Neural crest cell (in vitro differentiated cells): ENCODE measurements around the gene ZP1. TPM values are rescaled to one million over a fixed set of nuclear protein-coding genes. Genes with fewer than 3 reads are reported as not detected.
"Not testable (repeated sequence)": the region's sequence is repeated elsewhere in the genome, so short reads cannot be mapped to it uniquely, and the experiment has no call there.

Experiments used
- DNase-seq: peaks from one replicate; pipeline ENCODE4 v3.0.0; 2021; ENCODE audit warnings: low read depth, mixed read lengths, low spot score
- H3K27ac Mint-ChIP-seq: one replicate; pipeline ENCODE4 v1.8.0; 2021; ENCODE audit warnings: mild to moderate bottlenecking, mixed read lengths; ENCODE audit not compliant: unreplicated experiment
- H3K27me3 Mint-ChIP-seq: 2 replicates; pipeline ENCODE4 v1.8.0; 2021; ENCODE audit warnings: low read depth, mild to moderate bottlenecking, mixed read lengths
- H3K36me3 Mint-ChIP-seq: 2 replicates; pipeline ENCODE4 v1.8.0; 2021; ENCODE audit warnings: low read depth, mild to moderate bottlenecking, mixed read lengths
- H3K4me1 Mint-ChIP-seq: 2 replicates; pipeline ENCODE4 v1.8.0; 2021; ENCODE audit warnings: mixed read lengths
- H3K4me3 Mint-ChIP-seq: one replicate; pipeline ENCODE4 v1.8.0; 2021; ENCODE audit warnings: mild to moderate bottlenecking, mixed read lengths
- H3K9me3 Mint-ChIP-seq: 2 replicates; pipeline ENCODE4 v1.8.0; 2021; ENCODE audit warnings: mixed read lengths
- total RNA-seq: library from RNA; stranded (reverse); gene quantifications from 2 replicates; pipeline ENCODE4 v1.2.1, GENCODE V29; 2021
- TF ChIP-seq, protein P1 (sequence below): fragments of 200-600 bp; sonication (generic); conservative IDR thresholded peaks from 2 replicates; pipeline ENCODE4 v1.5.0; 2021; ENCODE audit warnings: antibody characterized with exemption, mild to moderate bottlenecking

ZP1 gene
- total RNA-seq, 1 donor from 2014 or later, result not detected

DNA sequence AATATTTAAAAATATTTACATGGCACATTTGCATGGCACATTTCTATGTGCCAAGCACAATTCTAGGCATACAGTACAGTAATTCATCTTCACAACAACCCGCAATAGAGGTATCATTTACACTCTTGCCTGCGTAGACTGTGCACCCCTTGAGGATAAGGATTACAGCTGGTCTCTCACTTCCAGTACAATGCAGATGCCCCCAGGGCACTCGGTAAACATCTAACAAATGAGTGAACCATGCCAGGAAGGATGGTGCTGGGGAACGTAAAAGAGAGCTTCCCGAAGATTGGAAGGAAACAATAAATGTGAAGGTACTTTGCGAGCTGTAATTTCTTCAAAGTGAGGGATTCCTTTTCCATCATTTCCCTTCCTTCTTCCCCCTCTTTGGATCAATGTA lies 37.7 kb downstream of the ZP1 start:
- Mint-ChIP-seq H3K36me3 (no peaks in the 10 kb centered on the region), H3K4me1 (peaks cover 28% of the 10 kb centered on the region), H3K27ac (peak overlapping the region; percentile 25), H3K27me3 (peaks cover 29% of the 10 kb centered on the region), H3K4me3 (peak overlapping the region; percentile 94), H3K9me3 (no peaks in the 10 kb centered on the region)
- TF ChIP-seq, protein P1, sequence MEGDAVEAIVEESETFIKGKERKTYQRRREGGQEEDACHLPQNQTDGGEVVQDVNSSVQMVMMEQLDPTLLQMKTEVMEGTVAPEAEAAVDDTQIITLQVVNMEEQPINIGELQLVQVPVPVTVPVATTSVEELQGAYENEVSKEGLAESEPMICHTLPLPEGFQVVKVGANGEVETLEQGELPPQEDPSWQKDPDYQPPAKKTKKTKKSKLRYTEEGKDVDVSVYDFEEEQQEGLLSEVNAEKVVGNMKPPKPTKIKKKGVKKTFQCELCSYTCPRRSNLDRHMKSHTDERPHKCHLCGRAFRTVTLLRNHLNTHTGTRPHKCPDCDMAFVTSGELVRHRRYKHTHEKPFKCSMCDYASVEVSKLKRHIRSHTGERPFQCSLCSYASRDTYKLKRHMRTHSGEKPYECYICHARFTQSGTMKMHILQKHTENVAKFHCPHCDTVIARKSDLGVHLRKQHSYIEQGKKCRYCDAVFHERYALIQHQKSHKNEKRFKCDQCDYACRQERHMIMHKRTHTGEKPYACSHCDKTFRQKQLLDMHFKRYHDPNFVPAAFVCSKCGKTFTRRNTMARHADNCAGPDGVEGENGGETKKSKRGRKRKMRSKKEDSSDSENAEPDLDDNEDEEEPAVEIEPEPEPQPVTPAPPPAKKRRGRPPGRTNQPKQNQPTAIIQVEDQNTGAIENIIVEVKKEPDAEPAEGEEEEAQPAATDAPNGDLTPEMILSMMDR, result no peak
- DNase-seq, result no peak

DNA sequence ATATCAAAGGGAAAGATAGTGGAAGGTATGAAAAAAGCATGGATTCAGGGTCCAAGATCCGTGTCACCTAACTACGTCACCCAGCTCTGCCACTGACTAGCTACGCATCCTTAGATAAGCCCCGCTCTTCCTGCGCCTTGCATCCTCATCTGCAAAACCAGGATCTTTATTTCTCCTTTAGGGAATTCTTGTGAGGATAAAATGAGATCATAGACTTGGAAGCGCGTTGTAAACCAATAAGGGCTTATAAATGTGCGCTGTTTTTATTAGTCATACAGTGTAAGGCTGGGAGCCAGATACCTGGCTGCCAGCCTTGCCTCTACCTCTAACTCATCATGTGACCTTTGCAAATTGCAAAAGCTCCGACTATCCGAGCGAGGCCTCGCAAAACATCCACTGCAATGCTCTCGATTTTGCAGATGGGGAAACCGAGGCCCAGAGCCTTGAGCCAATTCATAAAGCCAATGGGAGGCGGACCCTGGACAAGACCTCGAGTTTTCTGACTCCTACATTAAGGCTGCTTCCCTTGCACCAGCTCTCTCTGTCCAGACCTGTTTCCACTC lies 38.3 kb downstream of the ZP1 start:
- TF ChIP-seq, protein P1, result no peak
- peaks cover 33% of the 10 kb centered on the region for H3K27me3 Mint-ChIP-seq
- H3K4me1 Mint-ChIP-seq, result peaks cover 28% of the 10 kb centered on the region
- H3K27ac Mint-ChIP-seq, result peak overlapping the region; percentile 40
- peak overlapping the region; percentile 94 for H3K4me3 Mint-ChIP-seq
- DNase-seq, result no peak
- no peaks in the 10 kb centered on the region for H3K36me3 Mint-ChIP-seq
- H3K9me3 Mint-ChIP-seq, result no peaks in the 10 kb centered on the region

DNA sequence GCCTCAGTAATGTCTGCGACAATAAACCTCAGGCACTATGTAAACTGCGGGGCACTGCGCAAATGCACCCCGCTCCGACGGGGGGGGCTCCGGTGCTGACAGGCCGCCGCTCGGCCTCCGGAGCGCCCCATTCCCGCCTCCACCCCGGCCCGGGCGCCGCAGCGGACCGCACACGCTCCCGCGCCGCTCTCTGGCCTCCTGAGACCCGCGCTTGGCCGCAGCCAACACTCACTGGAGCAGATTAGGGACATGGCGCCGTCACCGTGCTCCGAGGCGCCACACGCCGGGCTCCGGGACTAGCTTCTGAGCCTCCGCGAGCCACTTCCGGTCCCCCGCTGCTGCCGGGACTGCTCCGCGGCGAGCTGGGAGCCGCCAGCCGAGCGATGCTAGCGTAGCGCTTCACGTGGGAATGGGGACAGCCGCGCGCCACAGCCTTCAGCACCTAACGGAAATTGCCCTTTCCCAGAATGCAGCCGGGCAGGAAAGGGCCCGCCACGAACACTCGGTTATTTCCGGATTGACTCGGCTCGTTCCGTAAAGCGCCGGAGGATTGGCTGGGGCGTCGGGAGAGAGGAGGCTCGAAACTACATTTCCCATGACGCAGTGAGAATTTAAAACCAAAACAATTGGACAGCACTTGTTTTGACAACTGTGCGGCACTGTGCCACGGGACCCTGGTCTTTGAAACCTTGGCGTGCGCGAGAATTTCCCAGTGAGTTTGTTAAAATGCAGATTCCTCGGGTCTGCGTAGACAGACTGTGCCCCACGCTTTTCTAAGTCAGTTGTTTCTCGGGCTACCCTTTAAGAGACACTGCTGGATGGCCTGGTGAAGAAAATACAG lies 39.0 kb downstream of the ZP1 start, which contains the start of gene PRPF19:
Gene PRPF19 (minus strand): TSS at position 454 of the 841 bp plus-strand sequence. CDS start 203 bp downstream, at position 251.
- Mint-ChIP-seq H3K27me3 (peaks cover 38% of the 10 kb centered on the region), H3K4me3 (peak within 1 kb of the TSS; percentile 94), H3K36me3 (no peaks in the 10 kb centered on the region), H3K9me3 (no peaks in the 10 kb centered on the region), H3K27ac (peak within 1 kb of the TSS; percentile 82), H3K4me1 (peaks cover 28% of the 10 kb centered on the region)
- DNase-seq, result peak; percentile 100
- TF ChIP-seq, protein P1, result no peak

DNA sequence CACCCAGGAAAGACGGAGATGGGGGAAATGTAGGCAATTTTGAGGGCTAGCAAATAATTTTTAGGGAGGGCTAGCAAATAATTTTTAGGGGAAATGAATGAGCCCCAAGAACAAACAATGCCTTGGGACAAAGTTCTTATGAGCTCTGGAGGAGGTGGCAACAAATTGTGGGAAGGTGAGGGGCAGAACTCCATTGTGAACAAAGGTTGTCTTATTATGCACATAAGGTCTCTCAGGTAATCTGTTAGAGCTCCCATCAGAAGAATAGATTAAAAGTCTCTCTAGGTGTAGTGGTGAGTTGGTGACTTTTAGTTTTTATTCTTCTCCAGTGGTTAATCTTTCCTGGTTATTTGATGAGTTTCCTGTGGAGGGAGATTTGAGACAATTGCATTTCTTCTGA lies 41.5 kb downstream of the ZP1 start:
- Mint-ChIP-seq H3K9me3 (no peaks in the 10 kb centered on the region), H3K27ac (no peak overlapping the region), H3K27me3 (peaks cover 41% of the 10 kb centered on the region), H3K4me3 (peak overlapping the region; percentile 28), H3K4me1 (peaks cover 42% of the 10 kb centered on the region), H3K36me3 (no peaks in the 10 kb centered on the region)
- DNase-seq, result no peak
- TF ChIP-seq, protein P1, result no peak

DNA sequence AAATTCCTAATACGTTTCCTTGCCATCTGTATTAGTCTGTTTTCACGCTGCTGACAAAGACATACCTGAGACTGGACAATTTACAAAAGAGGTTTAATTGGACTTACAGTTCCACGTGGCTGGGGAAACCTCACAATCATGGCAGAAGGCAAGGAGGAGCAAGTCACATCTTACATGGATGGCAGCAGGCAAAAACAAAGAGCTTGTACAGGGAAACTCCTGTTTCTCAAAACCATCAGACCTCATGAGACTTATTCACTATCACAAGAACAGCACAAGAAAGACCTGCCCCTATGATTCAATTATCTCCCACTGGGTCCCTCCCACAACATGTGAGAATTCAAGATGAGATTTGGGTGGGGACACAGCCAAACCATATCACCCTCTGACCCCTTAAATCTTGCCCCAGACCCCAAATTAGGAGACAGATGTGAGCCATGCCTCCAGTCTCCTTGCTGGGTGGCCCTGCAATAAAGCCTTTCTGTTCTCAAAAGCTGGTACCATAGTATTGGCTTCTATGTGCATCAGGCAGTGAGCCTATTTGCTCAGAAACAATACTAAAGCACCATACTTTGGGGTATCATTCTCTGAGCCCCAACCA lies 42.4 kb downstream of the ZP1 start:
- peaks cover 41% of the 10 kb centered on the region for H3K27me3 Mint-ChIP-seq
- not testable (repeated sequence) for H3K27ac Mint-ChIP-seq, H3K9me3 Mint-ChIP-seq, H3K36me3 Mint-ChIP-seq, DNase-seq
- peak overlapping the region; percentile 28 for H3K4me3 Mint-ChIP-seq
- peaks cover 38% of the 10 kb centered on the region for H3K4me1 Mint-ChIP-seq

DNA sequence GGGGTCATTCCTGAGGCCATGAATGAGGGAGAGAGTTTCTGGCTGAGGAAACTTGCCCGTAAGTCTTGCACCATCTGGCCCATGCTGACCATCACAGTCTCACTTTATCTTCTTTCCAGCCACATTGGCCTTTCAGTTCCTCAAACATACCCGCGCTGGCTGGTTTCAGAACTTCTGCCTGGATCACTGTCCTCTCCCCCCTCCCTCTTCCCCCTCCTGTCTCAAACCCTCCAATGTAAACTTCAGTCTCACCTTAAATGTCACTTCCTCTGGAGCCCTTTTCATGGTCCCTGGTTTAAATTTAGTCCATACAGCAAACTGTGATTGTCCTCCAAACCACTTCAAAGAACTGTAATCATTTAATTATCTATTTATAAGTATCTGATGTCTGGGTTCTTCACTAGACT lies 42.9 kb downstream of the ZP1 start:
- Mint-ChIP-seq H3K9me3 (no peaks in the 10 kb centered on the region), H3K27ac (no peak overlapping the region), H3K4me3 (no peak overlapping the region), H3K4me1 (peaks cover 38% of the 10 kb centered on the region), H3K36me3 (no peaks in the 10 kb centered on the region), H3K27me3 (peaks cover 41% of the 10 kb centered on the region)
- no peak for DNase-seq
- TF ChIP-seq, protein P1, result no peak
